AG09319 (cell line): Measurements from ENCODE around the gene DMD.
"Not testable (repeated sequence)": the region's sequence is repeated elsewhere in the genome, so short reads cannot be mapped to it uniquely, and the experiment has no call there.

ENCODE experiments used
- DNase-seq: peaks from one replicate; pipeline ENCODE4 v3.0.0-alpha.2; 2010; ENCODE audit warnings: low read depth; ENCODE audit errors: extremely low read depth
- TF ChIP-seq, protein P1 (sequence below): IDR thresholded peaks from 2 replicates; pipeline ENCODE4 v1.5.1; 2011; ENCODE audit warnings: low read depth, mild to moderate bottlenecking, inconsistent platforms, low read length, moderate library complexity

DMD gene

DNA sequence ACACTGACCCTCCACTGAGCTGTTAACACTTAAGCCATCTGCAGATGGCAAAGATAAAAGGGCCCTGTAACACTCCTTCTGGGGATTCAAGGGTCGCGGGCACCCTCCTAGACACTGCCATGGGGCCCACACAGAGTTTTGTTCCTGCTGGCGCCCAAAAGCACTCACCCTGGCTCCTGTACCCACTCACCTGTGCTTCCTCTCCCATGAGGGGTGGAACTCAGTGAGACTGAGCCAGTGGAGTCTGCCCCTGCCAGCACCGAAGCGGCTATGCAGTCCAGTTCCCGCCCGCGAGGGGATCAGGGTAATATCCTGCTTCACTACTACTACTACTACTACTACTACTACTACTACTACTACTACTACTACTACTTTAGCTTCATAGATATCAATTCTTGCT lies 1827.4 kb downstream of the DMD start:
- TF ChIP-seq, protein P1, sequence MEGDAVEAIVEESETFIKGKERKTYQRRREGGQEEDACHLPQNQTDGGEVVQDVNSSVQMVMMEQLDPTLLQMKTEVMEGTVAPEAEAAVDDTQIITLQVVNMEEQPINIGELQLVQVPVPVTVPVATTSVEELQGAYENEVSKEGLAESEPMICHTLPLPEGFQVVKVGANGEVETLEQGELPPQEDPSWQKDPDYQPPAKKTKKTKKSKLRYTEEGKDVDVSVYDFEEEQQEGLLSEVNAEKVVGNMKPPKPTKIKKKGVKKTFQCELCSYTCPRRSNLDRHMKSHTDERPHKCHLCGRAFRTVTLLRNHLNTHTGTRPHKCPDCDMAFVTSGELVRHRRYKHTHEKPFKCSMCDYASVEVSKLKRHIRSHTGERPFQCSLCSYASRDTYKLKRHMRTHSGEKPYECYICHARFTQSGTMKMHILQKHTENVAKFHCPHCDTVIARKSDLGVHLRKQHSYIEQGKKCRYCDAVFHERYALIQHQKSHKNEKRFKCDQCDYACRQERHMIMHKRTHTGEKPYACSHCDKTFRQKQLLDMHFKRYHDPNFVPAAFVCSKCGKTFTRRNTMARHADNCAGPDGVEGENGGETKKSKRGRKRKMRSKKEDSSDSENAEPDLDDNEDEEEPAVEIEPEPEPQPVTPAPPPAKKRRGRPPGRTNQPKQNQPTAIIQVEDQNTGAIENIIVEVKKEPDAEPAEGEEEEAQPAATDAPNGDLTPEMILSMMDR, result no peak
- no peak for DNase-seq

- not testable (repeated sequence) for DNase-seq
Measured at GRCh38 chrX:31378973-31379372, 1832.4 kb downstream of the DMD start.

GRCh38 chrX:31377821-31378220 lies 1833.5 kb downstream of the DMD start:
- not testable (repeated sequence) for DNase-seq

- no peak for DNase-seq
- TF ChIP-seq, protein P1, result no peak
Measured at GRCh38 chrX:31376408-31377022, 1834.8 kb downstream of the DMD start.

DNA sequence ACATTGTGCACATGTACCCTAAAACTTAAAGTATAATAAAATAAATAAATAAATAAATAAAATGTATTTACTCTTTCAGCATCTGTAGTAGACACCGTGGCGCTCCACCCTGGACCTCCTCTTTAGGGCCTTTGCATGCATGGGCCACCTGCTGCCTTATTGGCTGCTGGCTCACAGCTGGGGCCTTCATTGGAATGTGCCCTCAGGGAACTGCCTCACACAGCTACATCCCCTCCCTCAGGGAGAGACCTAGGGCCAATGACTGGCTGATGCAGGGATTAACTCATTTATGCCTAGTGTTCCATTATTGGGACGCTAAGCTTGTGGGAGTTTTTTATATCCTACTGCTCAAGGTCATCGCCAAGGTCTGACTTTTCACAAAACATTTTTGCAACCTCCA lies 1836.6 kb downstream of the DMD start:
- no peak for DNase-seq
- TF ChIP-seq, protein P1, result no peak

GRCh38 chrX:31371956-31372355 lies 1839.4 kb downstream of the DMD start:
- no peak for DNase-seq
- TF ChIP-seq, protein P1, result no peak

DNA sequence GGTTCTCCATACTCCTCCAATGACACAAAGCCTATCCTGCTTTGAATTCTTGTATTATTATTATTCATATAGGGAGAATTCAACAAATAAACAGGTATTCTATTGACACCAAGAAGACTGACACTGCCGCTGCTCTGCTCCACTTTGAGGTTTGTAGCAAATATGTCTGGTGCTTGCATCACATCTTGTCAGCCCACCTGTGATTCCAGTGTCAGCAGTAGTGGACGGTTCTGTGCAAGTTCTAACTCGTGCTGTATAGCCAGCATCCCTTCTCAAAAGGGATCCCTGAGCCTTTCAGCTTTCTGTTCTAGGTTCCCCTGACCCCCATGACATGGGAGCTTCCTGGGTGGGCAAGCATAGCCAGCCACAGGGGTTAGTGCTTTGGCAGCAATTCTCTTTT lies 1843.5 kb downstream of the DMD start:
- TF ChIP-seq, protein P1, result no peak
- DNase-seq, result no peak

GRCh38 chrX:31366041-31366440 lies 1845.3 kb downstream of the DMD start:
- no peak for DNase-seq
- TF ChIP-seq, protein P1, result no peak
